ENCODE data around the gene HTT. TPM values are rescaled to one million over a fixed set of nuclear protein-coding genes. Genes with fewer than 3 reads are reported as not detected.

Gene HTT
- total RNA-seq, 6 experiments from 2014 or later, result 38.1 to 52.0 (median 47.8) TPM

DNA sequence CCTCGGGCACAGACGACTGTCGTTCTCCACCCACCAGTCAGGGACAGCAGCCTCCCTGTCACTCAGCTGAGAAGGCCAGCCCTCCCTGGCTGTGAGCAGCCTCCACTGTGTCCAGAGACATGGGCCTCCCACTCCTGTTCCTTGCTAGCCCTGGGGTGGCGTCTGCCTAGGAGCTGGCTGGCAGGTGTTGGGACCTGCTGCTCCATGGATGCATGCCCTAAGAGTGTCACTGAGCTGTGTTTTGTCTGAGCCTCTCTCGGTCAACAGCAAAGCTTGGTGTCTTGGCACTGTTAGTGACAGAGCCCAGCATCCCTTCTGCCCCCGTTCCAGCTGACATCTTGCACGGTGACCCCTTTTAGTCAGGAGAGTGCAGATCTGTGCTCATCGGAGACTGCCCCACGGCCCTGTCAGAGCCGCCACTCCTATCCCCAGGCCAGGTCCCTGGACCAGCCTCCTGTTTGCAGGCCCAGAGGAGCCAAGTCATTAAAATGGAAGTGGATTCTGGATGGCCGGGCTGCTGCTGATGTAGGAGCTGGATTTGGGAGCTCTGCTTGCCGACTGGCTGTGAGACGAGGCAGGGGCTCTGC, 166.5 kb downstream of the HTT start:
- Mint-ChIP-seq H3K9me3 (no peaks in the 10 kb centered on the region), H3K36me3 (ENCODE audit: low read depth) (no peaks in the 10 kb centered on the region; the same call in 1 of the 2 replicates), H3K27me3 (ENCODE audit: insufficient read depth) (peaks cover 2% of the 10 kb centered on the region; the same call in 1 of the 2 replicates), H3K4me1 (ENCODE audit: low read depth) (peaks cover 12% of the 10 kb centered on the region), H3K4me3 (no peak overlapping the region), H3K27ac (no peak overlapping the region)
- DNase-seq, result no peak
- TF ChIP-seq, protein P1, sequence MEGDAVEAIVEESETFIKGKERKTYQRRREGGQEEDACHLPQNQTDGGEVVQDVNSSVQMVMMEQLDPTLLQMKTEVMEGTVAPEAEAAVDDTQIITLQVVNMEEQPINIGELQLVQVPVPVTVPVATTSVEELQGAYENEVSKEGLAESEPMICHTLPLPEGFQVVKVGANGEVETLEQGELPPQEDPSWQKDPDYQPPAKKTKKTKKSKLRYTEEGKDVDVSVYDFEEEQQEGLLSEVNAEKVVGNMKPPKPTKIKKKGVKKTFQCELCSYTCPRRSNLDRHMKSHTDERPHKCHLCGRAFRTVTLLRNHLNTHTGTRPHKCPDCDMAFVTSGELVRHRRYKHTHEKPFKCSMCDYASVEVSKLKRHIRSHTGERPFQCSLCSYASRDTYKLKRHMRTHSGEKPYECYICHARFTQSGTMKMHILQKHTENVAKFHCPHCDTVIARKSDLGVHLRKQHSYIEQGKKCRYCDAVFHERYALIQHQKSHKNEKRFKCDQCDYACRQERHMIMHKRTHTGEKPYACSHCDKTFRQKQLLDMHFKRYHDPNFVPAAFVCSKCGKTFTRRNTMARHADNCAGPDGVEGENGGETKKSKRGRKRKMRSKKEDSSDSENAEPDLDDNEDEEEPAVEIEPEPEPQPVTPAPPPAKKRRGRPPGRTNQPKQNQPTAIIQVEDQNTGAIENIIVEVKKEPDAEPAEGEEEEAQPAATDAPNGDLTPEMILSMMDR (IDR thresholded peaks at IDR 0.05), result no peak

DNA sequence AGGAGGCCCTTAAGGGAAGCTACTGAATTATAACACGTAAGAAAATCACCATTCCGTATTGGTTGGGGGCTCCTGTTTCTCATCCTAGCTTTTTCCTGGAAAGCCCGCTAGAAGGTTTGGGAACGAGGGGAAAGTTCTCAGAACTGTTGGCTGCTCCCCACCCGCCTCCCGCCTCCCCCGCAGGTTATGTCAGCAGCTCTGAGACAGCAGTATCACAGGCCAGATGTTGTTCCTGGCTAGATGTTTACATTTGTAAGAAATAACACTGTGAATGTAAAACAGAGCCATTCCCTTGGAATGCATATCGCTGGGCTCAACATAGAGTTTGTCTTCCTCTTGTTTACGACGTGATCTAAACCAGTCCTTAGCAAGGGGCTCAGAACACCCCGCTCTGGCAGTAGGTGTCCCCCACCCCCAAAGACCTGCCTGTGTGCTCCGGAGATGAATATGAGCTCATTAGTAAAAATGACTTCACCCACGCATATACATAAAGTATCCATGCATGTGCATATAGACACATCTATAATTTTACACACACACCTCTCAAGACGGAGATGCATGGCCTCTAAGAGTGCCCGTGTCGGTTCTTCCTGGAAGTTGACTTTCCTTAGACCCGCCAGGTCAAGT, 167.5 kb downstream of the HTT start:
- no peak for DNase-seq
- peaks cover 12% of the 10 kb centered on the region for H3K4me1 Mint-ChIP-seq (ENCODE audit: low read depth)
- H3K27ac Mint-ChIP-seq, result no peak overlapping the region
- H3K9me3 Mint-ChIP-seq, result no peaks in the 10 kb centered on the region
- TF ChIP-seq, protein P1 (IDR thresholded peaks at IDR 0.05), result no peak
- no peak overlapping the region for H3K4me3 Mint-ChIP-seq
- H3K36me3 Mint-ChIP-seq (ENCODE audit: low read depth), result no peaks in the 10 kb centered on the region; the same call in 1 of the 2 replicates
- peaks cover 2% of the 10 kb centered on the region; the same call in 1 of the 2 replicates for H3K27me3 Mint-ChIP-seq (ENCODE audit: insufficient read depth)

DNA sequence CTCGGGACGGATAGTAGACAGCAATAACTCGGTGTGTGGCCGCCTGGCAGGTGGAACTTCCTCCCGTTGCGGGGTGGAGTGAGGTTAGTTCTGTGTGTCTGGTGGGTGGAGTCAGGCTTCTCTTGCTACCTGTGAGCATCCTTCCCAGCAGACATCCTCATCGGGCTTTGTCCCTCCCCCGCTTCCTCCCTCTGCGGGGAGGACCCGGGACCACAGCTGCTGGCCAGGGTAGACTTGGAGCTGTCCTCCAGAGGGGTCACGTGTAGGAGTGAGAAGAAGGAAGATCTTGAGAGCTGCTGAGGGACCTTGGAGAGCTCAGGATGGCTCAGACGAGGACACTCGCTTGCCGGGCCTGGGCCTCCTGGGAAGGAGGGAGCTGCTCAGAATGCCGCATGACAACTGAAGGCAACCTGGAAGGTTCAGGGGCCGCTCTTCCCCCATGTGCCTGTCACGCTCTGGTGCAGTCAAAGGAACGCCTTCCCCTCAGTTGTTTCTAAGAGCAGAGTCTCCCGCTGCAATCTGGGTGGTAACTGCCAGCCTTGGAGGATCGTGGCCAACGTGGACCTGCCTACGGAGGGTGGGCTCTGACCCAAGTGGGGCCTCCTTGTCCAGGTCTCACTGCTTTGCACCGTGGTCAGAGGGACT, 168.8 kb downstream of the HTT start:
- H3K27ac Mint-ChIP-seq, result no peak overlapping the region
- no peak overlapping the region for H3K4me3 Mint-ChIP-seq
- no peak for DNase-seq
- H3K4me1 Mint-ChIP-seq (ENCODE audit: low read depth), result peaks cover 12% of the 10 kb centered on the region
- no peaks in the 10 kb centered on the region; the same call in 1 of the 2 replicates for H3K36me3 Mint-ChIP-seq (ENCODE audit: low read depth)
- H3K27me3 Mint-ChIP-seq (ENCODE audit: insufficient read depth), result peaks cover 2% of the 10 kb centered on the region; the same call in 1 of the 2 replicates
- no peaks in the 10 kb centered on the region for H3K9me3 Mint-ChIP-seq
- TF ChIP-seq, protein P1 (IDR thresholded peaks at IDR 0.05), result no peak

DNA sequence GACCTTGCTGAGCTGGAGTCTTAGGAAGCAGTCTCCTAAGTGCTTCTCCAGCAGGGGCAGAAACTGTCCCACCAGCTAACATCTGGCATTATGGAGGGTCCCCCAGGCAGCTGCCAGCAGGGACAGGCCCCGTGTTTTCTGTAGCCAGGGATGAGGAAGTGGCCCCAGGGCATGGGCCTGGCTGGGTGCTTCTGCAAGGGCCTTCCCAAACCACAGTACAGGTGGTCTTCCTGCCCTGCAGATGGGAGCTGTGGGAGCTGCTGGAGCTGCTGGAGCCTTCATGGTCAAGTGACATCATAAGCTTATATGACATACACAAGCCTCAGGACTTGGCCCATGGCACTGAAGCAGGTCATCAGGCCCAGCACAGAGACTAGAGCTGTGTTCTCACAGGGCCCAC, 169.5 kb downstream of the HTT start:
- H3K4me1 Mint-ChIP-seq (ENCODE audit: low read depth), result peaks cover 12% of the 10 kb centered on the region
- H3K4me3 Mint-ChIP-seq, result no peak overlapping the region
- TF ChIP-seq, protein P1 (IDR thresholded peaks at IDR 0.05), result no peak
- no peaks in the 10 kb centered on the region; the same call in 1 of the 2 replicates for H3K36me3 Mint-ChIP-seq (ENCODE audit: low read depth)
- no peak overlapping the region for H3K27ac Mint-ChIP-seq
- DNase-seq, result no peak
- no peaks in the 10 kb centered on the region for H3K9me3 Mint-ChIP-seq
- H3K27me3 Mint-ChIP-seq (ENCODE audit: insufficient read depth), result peaks cover 2% of the 10 kb centered on the region; the same call in 1 of the 2 replicates

DNA sequence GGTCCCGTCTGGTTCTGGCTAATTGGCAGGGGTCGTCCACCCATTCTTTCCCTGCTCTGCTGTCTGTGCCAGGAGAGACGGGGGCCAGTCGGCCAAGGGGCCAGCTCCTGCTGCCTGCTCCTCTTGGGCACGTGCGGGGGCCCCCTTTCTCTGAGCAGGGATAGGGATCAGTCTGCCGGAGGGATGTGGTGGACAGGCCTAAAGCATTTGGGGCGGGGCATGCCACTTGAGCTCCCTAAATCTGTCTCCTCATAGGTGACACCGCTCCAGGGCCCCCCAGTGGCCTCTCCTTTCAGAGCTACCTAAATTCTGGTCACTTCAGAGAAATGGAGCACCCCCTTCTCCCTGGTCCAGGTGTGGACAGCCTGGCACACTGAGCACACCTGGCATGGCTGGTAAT, 170.3 kb downstream of the HTT start:
- no peak overlapping the region for H3K27ac Mint-ChIP-seq
- H3K36me3 Mint-ChIP-seq (ENCODE audit: low read depth), result no peaks in the 10 kb centered on the region; the same call in 1 of the 2 replicates
- peaks cover 12% of the 10 kb centered on the region for H3K4me1 Mint-ChIP-seq (ENCODE audit: low read depth)
- DNase-seq, result no peak
- no peaks in the 10 kb centered on the region for H3K9me3 Mint-ChIP-seq
- no peak overlapping the region for H3K4me3 Mint-ChIP-seq
- TF ChIP-seq, protein P1 (IDR thresholded peaks at IDR 0.05), result no peak
- peaks cover 2% of the 10 kb centered on the region; the same call in 1 of the 2 replicates for H3K27me3 Mint-ChIP-seq (ENCODE audit: insufficient read depth)
